Activated T-helper 2 cell treated with anti-CD3 and anti-CD28 coated beads, Interferon-gamma antibody, Interleukin-2, Interleukin-4, amounts not matched to agents 10 μg/mL and 5 μg/mL and 100 μg/mL, durations not matched to agents 14 hours and 24 hours and 36 hours (primary cell): ENCODE data around the gene ATG2A. TPM values are rescaled to one million over a fixed set of nuclear protein-coding genes. Genes with fewer than 3 reads are reported as not detected.

ENCODE experiments used
- DNase-seq: peaks from one replicate; pipeline ENCODE4 v3.0.0; 2021; ENCODE audit warnings: low spot score
- H3K27ac Mint-ChIP-seq: one replicate; pipeline ENCODE4 v1.8.0; 2021; ENCODE audit warnings: mixed read lengths
- H3K27me3 Mint-ChIP-seq: one replicate; pipeline ENCODE4 v1.8.0; 2021; ENCODE audit warnings: low read depth, mixed read lengths
- H3K36me3 Mint-ChIP-seq: one replicate; pipeline ENCODE4 v1.8.0; 2021; ENCODE audit warnings: low read depth, mixed read lengths
- H3K4me1 Mint-ChIP-seq: one replicate; pipeline ENCODE4 v1.8.0; 2021; ENCODE audit warnings: low read depth, mixed read lengths
- H3K4me3 Mint-ChIP-seq: one replicate; pipeline ENCODE4 v1.8.0; 2021; ENCODE audit warnings: low read depth, mild to moderate bottlenecking, moderate library complexity, mixed read lengths
- H3K9me3 Mint-ChIP-seq: one replicate; pipeline ENCODE4 v1.8.0; 2021; ENCODE audit warnings: mixed read lengths
- intact Hi-C: fragments of 100-400 bp; cut with micrococcal nuclease; formaldehyde crosslinking; loops from one replicate; pipeline ENCODE4 v1.15.1; 2023
- total RNA-seq: library from RNA; stranded (reverse); gene quantifications from 2 replicates; pipeline ENCODE4 v1.2.3, GENCODE V29; 2022

The ATG2A gene
- total RNA-seq, 1 donor from 2014 or later, result 20.7 TPM

DNA sequence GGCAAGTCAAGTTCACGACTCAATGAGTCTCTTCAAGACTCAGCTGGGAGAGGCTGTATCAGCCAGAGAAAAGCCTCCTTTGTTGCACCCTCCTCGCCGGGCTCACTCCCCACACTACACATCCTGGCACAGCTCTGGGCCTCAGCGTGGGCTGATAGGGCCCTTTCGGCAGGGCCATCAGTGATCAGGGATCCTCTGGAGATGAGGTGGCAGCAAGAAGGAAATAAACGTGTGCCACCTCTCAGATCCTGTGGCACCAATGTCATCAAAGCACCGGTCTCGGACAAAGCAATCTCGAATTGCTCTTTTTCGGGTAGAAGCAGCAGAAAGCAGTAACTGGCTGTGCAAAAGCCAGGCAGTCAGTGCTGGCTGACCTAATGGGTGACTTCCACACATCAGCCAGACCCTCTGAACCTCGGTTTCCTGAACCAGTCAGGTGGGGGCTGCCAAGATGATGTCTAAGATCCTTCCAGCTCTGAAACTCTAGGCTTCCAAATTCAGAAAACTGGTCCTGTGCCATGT lies 40.7 kb downstream of the ATG2A start:
- Mint-ChIP-seq H3K36me3 (peaks cover 58% of the 10 kb centered on the region), H3K9me3 (no peaks in the 10 kb centered on the region)
- intact Hi-C loops, result loop anchor here (1.0 to 10.0 kb wide), 3 partner anchors 11 to 619 kb away; partner anchors contain the start of gene MALAT1

GRCh38 chr11:64875369-64876228 lies 41.4 kb downstream of the ATG2A start:
- H3K4me1 Mint-ChIP-seq, result peaks cover 62% of the 10 kb centered on the region
- intact Hi-C loops, result loop anchor here (1.0 to 10.0 kb wide), 3 partner anchors 10 to 619 kb away; partner anchors contain the start of gene MALAT1

More for the DNA sequence above, 40.7 kb downstream of the ATG2A start:
- H3K4me1 Mint-ChIP-seq, result peaks cover 64% of the 10 kb centered on the region
- H3K27ac Mint-ChIP-seq, result peak overlapping the region; percentile 67
- no peak for DNase-seq
- no peaks in the 10 kb centered on the region for H3K27me3 Mint-ChIP-seq
- H3K4me3 Mint-ChIP-seq, result peak overlapping the region; percentile 99

GRCh38 chr11:64874308-64875240 lies 42.4 kb downstream of the ATG2A start:
- Mint-ChIP-seq H3K4me3 (peak overlapping the region; percentile 45), H3K27ac (peak overlapping the region; percentile 11), H3K36me3 (peaks cover 68% of the 10 kb centered on the region), H3K27me3 (no peaks in the 10 kb centered on the region), H3K9me3 (no peaks in the 10 kb centered on the region), H3K4me1 (peaks cover 60% of the 10 kb centered on the region)
- DNase-seq, result no peak
- intact Hi-C loops, result loop anchor here (10.0 kb wide), 1 partner anchor 620 kb away; the partner anchor contains the start of gene MALAT1

More at GRCh38 chr11:64875369-64876228, 41.4 kb downstream of the ATG2A start:
- no peak for DNase-seq
- Mint-ChIP-seq H3K36me3 (peaks cover 61% of the 10 kb centered on the region), H3K27ac (peak overlapping the region; percentile 67), H3K4me3 (peak overlapping the region; percentile 99), H3K27me3 (no peaks in the 10 kb centered on the region), H3K9me3 (no peaks in the 10 kb centered on the region)

- H3K27ac Mint-ChIP-seq, result no peak overlapping the region
- H3K4me3 Mint-ChIP-seq, result no peak overlapping the region
- no peaks in the 10 kb centered on the region for H3K9me3 Mint-ChIP-seq
- H3K36me3 Mint-ChIP-seq, result peaks cover 80% of the 10 kb centered on the region
- peaks cover 69% of the 10 kb centered on the region for H3K4me1 Mint-ChIP-seq
- no peak for DNase-seq
- intact Hi-C loops, result loop anchor here (10.0 kb wide), 1 partner anchor 622 kb away; the partner anchor contains the start of gene MALAT1
- H3K27me3 Mint-ChIP-seq, result no peaks in the 10 kb centered on the region
Observed at GRCh38 chr11:64872790-64873488, 44.1 kb downstream of the ATG2A start.

DNA sequence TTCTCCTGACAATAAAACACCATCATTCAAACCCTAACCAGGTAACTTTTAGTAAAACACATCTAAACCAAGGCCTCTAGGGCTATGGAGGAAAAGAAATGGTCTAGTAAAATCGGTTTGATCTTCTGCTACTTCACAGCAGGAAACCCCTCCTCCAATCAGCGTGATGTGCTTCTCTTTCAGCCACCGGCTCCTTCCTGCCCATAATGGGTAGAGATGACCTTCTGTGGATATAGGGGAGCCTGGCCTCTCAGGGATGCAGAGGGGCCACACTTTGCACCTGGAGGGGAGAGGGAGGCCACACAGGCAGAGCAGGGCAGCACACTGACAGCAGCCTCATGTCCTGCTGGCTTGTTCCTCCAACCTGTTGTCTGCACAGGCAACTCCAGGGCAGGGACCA lies 45.5 kb downstream of the ATG2A start:
- Mint-ChIP-seq H3K9me3 (peaks cover 3% of the 10 kb centered on the region), H3K4me3 (peak overlapping the region; percentile 66), H3K27ac (peak overlapping the region; percentile 76), H3K27me3 (no peaks in the 10 kb centered on the region), H3K36me3 (peaks cover 80% of the 10 kb centered on the region), H3K4me1 (peaks cover 63% of the 10 kb centered on the region)
- intact Hi-C loops, result loop anchor here (10.0 kb wide), 1 partner anchor 623 kb away; the partner anchor contains the start of gene MALAT1
- DNase-seq, result no peak

DNA sequence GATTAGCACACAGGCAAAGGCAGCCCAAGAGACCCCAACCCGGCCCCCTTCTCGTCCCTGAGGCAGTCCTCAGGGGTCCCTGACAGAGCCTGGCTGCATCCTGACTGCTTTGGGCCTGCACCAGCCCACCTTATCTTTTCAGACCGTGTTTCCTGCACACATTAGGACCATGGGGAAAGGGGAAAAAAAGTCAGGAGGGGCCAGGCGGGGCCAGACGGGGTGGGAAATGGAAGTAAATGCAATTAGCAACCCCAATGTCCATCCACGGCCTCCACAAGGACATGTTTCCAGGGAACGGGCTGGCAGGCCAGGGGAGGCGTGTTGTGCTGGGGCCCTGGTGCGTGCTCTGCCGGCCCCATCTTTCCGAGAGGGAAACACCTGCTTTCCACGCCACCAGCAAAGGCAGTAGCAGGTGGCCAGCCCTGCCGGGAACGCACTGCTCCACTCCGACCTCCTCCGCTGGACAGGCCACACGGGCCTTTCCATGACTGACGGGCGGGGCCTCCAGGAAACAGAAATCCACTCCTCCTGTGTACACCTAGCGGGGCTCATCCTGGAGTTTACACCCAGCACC lies 46.0 kb downstream of the ATG2A start:
- intact Hi-C loops, result loop anchor here (10.0 kb wide), 1 partner anchor 624 kb away; the partner anchor contains the start of gene MALAT1
- Mint-ChIP-seq H3K4me1 (peaks cover 64% of the 10 kb centered on the region), H3K27ac (peak overlapping the region; percentile 76), H3K36me3 (peaks cover 80% of the 10 kb centered on the region), H3K27me3 (no peaks in the 10 kb centered on the region), H3K4me3 (peak overlapping the region; percentile 66), H3K9me3 (peaks cover 8% of the 10 kb centered on the region)
- no peak for DNase-seq

GRCh38 chr11:64870176-64870892 lies 46.7 kb downstream of the ATG2A start:
- Mint-ChIP-seq H3K4me1 (peaks cover 64% of the 10 kb centered on the region), H3K36me3 (peaks cover 80% of the 10 kb centered on the region), H3K27me3 (no peaks in the 10 kb centered on the region), H3K27ac (peak overlapping the region; percentile 58), H3K9me3 (peaks cover 13% of the 10 kb centered on the region), H3K4me3 (peak overlapping the region; percentile 33)
- intact Hi-C loops, result loop anchor here (10.0 kb wide), 1 partner anchor 624 kb away; the partner anchor contains the start of gene MALAT1
- DNase-seq, result no peak

DNA sequence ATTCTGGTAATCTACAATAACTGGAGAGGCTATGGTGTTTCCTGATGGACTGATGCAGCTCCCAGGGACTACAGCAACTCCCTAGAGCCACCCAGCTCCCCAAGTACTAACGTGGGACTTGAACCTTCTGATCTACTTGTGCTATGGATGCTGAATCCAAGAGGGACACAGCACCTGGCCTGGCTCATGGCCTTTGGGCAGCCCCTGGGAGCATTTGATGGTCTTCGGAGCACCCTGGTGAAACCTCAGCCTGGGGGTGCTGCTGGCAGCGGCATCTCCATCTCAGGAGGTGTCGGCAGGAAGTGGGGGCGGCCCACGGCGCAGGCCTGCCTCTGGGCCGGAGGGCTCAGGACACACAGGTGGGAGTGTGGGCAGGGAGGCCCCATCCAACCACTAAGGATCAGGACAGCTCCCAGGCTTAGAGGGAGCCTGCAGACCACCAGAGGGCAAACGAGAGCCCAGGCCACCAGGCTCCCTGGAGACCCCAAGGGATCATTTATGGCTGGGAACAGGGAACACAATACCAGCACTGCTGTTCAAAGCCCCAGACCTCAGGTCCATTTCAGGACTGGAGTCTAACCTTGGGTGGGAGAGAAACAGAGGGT lies 47.3 kb downstream of the ATG2A start:
- intact Hi-C loops, result loop anchor here (1.0 to 10.0 kb wide), 2 partner anchors 10 to 625 kb away; partner anchors contain the start of gene MALAT1
- peaks cover 68% of the 10 kb centered on the region for H3K4me1 Mint-ChIP-seq
- peak overlapping the region; percentile 51 for H3K4me3 Mint-ChIP-seq
- H3K27ac Mint-ChIP-seq, result peak overlapping the region; percentile 67
- H3K36me3 Mint-ChIP-seq, result peaks cover 74% of the 10 kb centered on the region
- no peaks in the 10 kb centered on the region for H3K27me3 Mint-ChIP-seq
- peaks cover 13% of the 10 kb centered on the region for H3K9me3 Mint-ChIP-seq
- DNase-seq, result no peak

DNA sequence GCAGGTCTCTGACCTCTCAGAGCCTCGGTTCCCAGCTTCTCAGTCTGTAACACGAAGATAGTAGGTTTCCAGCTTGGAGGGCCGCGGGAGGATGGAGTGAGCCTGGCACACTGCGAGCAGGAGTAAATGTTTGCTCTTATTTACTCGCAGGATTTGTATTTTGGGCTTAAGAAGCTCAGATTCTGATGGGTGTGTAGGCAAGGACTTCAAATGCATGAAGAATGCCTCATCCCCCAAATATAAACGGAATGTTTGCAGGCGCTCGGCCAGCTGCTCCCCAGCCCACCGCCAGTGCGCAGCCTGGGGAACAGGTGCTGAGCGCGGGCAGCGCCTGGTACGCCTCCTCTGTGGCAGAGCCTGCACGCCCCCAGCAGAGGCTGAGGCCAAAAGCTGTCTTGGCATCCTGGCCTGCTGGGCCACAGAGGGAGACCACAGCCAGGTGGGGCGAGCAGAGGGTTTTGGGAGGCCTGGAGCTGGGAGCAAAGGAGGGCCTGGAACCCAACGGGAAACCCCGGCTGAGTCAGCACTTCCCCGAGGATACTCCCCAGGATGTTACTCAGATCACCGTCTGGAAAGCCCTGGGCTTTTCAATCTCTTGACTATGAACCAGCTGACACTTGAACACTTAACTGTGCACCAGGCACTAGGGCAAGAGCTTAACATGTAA lies 48.0 kb downstream of the ATG2A start:
- Mint-ChIP-seq H3K27me3 (no peaks in the 10 kb centered on the region), H3K4me1 (peaks cover 67% of the 10 kb centered on the region), H3K9me3 (peaks cover 13% of the 10 kb centered on the region), H3K36me3 (peaks cover 67% of the 10 kb centered on the region), H3K27ac (no peak overlapping the region), H3K4me3 (peak overlapping the region; percentile 51)
- no peak for DNase-seq
- intact Hi-C loops, result loop anchor here (1.0 kb wide), 1 partner anchor 10 kb away; no protein-coding TSS in a partner anchor

DNA sequence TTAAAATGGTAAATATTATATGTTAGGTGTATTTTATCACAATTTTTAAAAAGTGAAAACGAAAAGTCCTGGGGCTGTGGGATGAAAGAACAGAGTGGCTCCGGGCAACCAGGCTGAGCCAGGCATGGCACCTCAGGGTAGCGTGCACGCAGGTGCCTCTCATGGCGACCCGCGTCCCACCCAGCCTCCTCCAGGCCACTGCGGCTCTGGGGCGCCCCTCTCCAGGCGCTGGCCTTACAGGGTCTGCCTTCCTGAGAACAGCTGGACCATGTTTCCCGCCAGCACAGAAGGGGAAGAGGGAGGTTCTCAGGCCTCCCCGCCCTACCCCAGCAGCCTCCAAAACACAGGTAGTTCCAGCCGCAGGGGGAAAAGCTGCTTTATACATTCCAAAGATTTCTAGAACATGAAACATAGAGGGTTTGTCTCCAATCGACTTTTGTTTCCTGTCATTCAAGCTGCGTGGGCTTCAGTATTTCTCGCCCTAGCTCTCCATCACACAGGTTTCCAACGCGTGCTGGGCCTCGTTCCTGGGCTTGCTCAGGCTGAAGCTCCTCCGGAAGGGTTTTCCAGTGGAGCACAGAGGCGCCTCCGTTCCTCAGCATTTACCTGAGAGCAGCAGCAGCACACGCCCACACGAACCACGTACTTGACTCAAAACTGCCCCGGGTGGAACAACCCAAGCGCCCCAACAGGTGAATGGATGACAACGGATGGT lies 49.1 kb downstream of the ATG2A start:
- H3K4me1 Mint-ChIP-seq, result peaks cover 74% of the 10 kb centered on the region
- H3K27ac Mint-ChIP-seq, result peak overlapping the region; percentile 34
- peaks cover 13% of the 10 kb centered on the region for H3K9me3 Mint-ChIP-seq
- no peaks in the 10 kb centered on the region for H3K27me3 Mint-ChIP-seq
- peak overlapping the region; percentile 14 for H3K4me3 Mint-ChIP-seq
- no peak for DNase-seq
- H3K36me3 Mint-ChIP-seq, result peaks cover 61% of the 10 kb centered on the region
- intact Hi-C loops, result no loop called here
